ENCODE data around the gene CEND1. TPM values are rescaled to one million over a fixed set of nuclear protein-coding genes. Genes with fewer than 3 reads are reported as not detected.
A peak's percentile ranks its signal among the peaks of the same experiment; 100 is the strongest.

CEND1 gene
- total and polyA plus RNA-seq, 2 of the 13 experiments (the other 11 are each of a cell fraction or from before 2014, with no cell fraction given), result not detected

GRCh38 chr11:830295-831117 lies 40.6 kb upstream of the CEND1 start (continued):
- peak; percentile 40; the same call in 1 of the 2 replicates for TF ChIP-seq SALL1 (CRISPR knock-in tag; IDR thresholded peaks at IDR 0.05)
- no peak for TF ChIP-seq SATB2 (CRISPR knock-in tag; IDR thresholded peaks at IDR 0.05)
- TF ChIP-seq MAF1 (CRISPR knock-in tag; IDR thresholded peaks at IDR 0.05; ENCODE audit: borderline replicate concordance), result no peak
- TF ChIP-seq SUZ12 (IDR thresholded peaks at IDR 0.05; ENCODE audit: low read depth, low read length), result no peak
- TF ChIP-seq SNAI1 (CRISPR knock-in tag; IDR thresholded peaks at IDR 0.05; ENCODE audit: borderline replicate concordance), result no peak
- TF ChIP-seq ZNF790 (CRISPR knock-in tag; IDR thresholded peaks at IDR 0.05; ENCODE audit: borderline replicate concordance), result no peak
- TF ChIP-seq SAFB2 (CRISPR knock-in tag; IDR thresholded peaks at IDR 0.05; ENCODE audit: borderline replicate concordance, low read depth), result no peak; the same call in 1 of the 2 replicates
- TF ChIP-seq HNRNPL (IDR thresholded peaks at IDR 0.05; ENCODE audit: low read depth, low read length), result no peak
- TF ChIP-seq FOXP1 (IDR thresholded peaks at IDR 0.05), result no peak
- TF ChIP-seq FOXP1 (CRISPR knock-in tag; IDR thresholded peaks at IDR 0.05), result no peak
- TF ChIP-seq NR2F6 (IDR thresholded peaks at IDR 0.05), result no peak
- TF ChIP-seq NR2F6 (CRISPR knock-in tag; IDR thresholded peaks at IDR 0.05), result no peak
- no peak for TF ChIP-seq ONECUT2 (CRISPR knock-in tag; IDR thresholded peaks at IDR 0.05)
- TF ChIP-seq ZNF354B (CRISPR knock-in tag; IDR thresholded peaks at IDR 0.05), result no peak
- no peak for TF ChIP-seq KDM5A (IDR thresholded peaks at IDR 0.05; ENCODE audit: borderline replicate concordance, low read length)
- TF ChIP-seq KDM3A (CRISPR knock-in tag; IDR thresholded peaks at IDR 0.05; ENCODE audit: low read depth), result no peak
- no peak for TF ChIP-seq ZNF776 (CRISPR knock-in tag; IDR thresholded peaks at IDR 0.05)
- TF ChIP-seq BCL6 (CRISPR knock-in tag; IDR thresholded peaks at IDR 0.05), result no peak
- no peak for TF ChIP-seq MTA1 (CRISPR knock-in tag; IDR thresholded peaks at IDR 0.05; ENCODE audit: borderline replicate concordance)
- TF ChIP-seq DNMT3B (CRISPR knock-in tag; conservative IDR thresholded peaks at IDR 0.05), result no peak
- TF ChIP-seq ISL2 (CRISPR knock-in tag; IDR thresholded peaks at IDR 0.05), result peak; percentile 18; the same call in 1 of the 2 replicates
- TF ChIP-seq RFXANK (CRISPR knock-in tag; IDR thresholded peaks at IDR 0.05), result no peak
- TF ChIP-seq ZNF383 (CRISPR knock-in tag; IDR thresholded peaks at IDR 0.05; ENCODE audit: borderline replicate concordance), result no peak
- no peak for TF ChIP-seq PCBP2 (optimal IDR thresholded peaks at IDR 0.05; ENCODE audit: low read depth, low read length, poor library complexity, severe bottlenecking)
- 0 out of 2 replicates have a peak, but pooled peaks have one; percentile 30 for TF ChIP-seq DR1 (CRISPR knock-in tag; IDR thresholded peaks at IDR 0.05)
- no peak for TF ChIP-seq FOXK2 (IDR thresholded peaks at IDR 0.05)
- no peak for TF ChIP-seq GMEB2 (CRISPR knock-in tag; IDR thresholded peaks at IDR 0.05; ENCODE audit: low read depth)
- no peak for TF ChIP-seq THAP11 (CRISPR knock-in tag; IDR thresholded peaks at IDR 0.05)
- TF ChIP-seq BRD4 (CRISPR knock-in tag; IDR thresholded peaks at IDR 0.05), result no peak
- TF ChIP-seq ZNF281 (CRISPR knock-in tag; IDR thresholded peaks at IDR 0.05; ENCODE audit: borderline replicate concordance), result no peak

Data from HepG2 (cell line).